AG08395 (cell line): ENCODE measurements around the gene UBE2F.
A peak's percentile ranks its signal among the peaks of the same experiment; 100 is the strongest.
"Not testable (repeated sequence)": the region's sequence is repeated elsewhere in the genome, so short reads cannot be mapped to it uniquely, and the experiment has no call there.

ENCODE experiments used
- DNase-seq: peaks from one replicate; pipeline ENCODE4 v3.0.0; 2012; ENCODE audit warnings: mixed read lengths, low spot score

UBE2F gene

GRCh38 chr2:238021327-238021726 lies 54.5 kb downstream of the UBE2F start:
- DNase-seq = no peak

- no peak for DNase-seq
Measured at GRCh38 chr2:238022594-238023157, 55.9 kb downstream of the UBE2F start.

GRCh38 chr2:238023608-238024007 lies 56.8 kb downstream of the UBE2F start:
- no peak for DNase-seq

DNA sequence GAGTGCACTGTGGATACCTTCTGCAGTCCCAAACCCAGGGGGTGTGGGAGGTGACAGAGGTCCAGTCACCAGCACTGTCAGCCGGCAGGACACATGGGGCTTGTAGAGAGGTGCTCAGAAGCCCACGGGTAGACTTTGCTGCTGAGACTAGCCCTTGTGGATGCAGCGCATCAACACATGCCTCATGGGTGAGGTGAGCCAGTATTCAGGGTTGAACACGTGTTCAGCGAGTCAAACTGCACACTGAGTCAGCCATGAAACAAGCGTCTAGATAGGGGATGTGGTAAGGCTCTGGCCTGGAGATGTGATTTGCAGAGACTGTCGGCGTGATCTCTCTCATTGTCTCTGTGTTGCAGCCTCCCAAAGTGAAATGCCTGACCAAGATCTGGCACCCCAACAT lies 58.2 kb downstream of the UBE2F start:
- peak; percentile 30 for DNase-seq

- DNase-seq = no peak
Measured at GRCh38 chr2:238025741-238026360, 59.0 kb downstream of the UBE2F start.

DNA sequence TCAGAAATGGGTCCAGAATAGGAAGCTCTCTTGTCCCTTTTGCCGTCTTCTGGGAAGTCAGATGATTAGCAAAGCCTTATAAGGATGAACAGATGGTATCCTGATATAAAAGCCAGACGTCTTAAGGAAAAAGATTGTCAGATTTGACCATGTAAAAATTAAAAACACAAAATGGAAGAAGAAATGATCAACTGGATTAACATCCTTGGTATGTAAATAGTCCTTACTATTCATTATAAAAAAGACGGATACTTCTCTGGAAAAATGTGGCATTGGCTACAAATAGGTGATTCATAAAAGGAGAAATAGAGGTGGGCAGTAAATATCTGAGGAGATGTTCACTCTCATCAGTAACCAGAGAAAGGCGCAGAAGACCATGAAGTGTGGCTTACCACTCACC lies 60.2 kb downstream of the UBE2F start:
- no peak for DNase-seq

GRCh38 chr2:238027591-238028415 lies 61.0 kb downstream of the UBE2F start:
- DNase-seq = no peak

GRCh38 chr2:238029853-238030252 lies 63.0 kb downstream of the UBE2F start:
- DNase-seq = no peak

GRCh38 chr2:238030422-238031155 lies 63.8 kb downstream of the UBE2F start:
- no peak for DNase-seq

DNA sequence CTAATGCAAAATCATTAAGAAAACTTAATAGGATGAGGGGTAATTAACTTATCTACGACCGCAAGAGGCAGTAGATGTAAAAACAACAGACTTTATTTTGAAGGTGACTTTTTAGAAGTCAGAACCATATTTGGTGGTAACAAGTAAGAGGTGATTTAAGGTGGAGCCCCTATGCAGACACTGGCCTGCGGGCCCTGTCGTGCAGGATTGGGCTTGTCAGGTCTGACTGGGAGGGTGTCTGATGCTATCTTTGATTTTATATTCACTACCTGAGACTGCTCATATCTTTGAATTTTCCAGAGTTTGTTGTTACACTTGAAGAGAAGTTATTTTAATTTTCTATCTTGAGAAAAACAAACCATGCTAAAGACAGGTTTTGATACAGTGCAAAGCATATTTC lies 64.9 kb downstream of the UBE2F start:
- no peak for DNase-seq

DNA sequence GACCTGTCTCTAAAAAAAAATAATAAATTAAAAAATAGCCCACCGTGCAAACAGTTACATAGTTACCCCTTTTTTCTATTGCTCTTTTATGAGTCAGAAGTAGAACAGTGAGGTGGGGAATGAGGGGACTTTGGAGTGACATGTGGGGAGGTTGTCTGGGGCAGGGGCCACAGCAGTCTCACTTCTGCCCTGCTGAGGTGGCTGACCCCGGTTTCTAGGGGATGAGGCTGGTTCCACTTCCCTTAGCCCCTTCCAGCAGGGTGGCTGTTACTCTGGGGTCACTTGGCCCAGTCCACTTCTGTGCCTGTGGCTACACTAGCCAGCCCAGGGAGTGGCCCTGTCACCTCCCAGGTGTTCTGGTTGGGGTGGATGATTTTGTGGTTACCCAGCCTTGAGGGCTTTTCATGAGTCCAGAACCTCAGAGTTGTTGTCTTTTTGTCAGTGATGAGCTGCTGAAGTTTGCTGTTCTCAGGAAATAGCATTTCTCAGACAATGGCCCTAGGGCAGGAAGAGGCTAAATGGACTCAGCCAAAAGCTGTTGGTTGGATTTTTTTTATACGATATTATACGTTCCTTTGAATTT lies 66.0 kb downstream of the UBE2F start:
- DNase-seq = no peak

DNA sequence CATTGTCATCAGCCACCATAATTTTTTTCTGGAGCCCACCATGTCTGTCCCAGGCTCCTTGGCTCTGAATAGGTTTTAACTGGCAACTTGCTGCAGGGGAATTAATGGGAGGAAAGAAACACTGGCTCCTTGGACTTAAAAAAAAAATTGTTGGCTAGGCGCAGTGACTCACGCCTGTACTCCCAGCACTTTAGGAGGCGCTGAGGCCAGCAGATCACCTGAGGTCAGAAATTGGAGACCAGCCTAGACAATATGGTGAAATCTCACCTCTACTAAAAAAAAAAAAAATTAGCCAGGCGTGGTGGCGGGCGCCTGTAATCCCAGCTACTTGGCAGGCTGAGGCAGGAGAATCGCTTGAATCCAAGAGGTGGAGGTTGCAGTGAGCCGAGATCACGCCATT lies 67.2 kb downstream of the UBE2F start:
- not testable (repeated sequence) for DNase-seq

DNA sequence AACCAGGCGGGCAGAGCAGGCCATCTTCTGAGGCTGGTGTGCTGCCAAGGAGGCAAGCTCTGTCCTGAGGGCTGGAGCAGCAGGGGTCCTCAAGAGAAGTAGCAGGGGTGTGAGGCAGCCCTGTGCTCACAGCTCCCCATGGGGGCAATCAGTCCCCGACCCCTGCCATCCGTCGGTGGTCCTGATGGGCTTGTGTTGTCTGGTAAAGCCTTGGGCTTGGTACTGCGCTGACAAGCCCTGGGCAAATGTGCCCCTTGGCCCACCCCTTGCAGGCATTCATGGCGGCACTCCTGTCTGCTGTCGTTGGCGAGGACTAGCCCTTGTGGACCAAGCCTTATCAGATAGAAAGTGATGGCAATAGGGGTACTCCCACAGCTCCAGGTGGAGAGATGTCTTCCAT lies 71.4 kb downstream of the UBE2F start:
- DNase-seq = no peak

- no peak for DNase-seq
Measured at GRCh38 chr2:238039151-238039550, 72.3 kb downstream of the UBE2F start.

- DNase-seq = no peak
Measured at GRCh38 chr2:238039985-238040384, 73.2 kb downstream of the UBE2F start.

DNA sequence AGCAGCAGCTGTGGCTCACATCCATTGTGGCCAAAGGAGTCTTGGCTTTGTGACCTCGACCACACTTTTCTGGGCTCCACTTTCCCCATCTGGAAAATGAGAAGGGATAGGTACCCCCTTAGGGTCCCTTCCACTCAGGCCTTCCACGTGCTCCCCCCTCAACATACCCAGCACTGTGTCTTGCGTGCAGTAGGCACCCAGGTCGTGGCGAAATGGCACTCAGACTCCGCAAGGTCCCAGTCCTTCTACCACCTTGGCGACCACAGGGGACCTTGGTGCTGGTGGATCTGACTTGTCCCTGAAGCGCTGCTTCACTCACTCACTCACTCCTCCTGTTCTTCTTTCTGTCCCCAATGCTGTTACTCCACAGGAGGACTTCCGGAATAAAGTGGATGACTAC lies 74.1 kb downstream of the UBE2F start:
- no peak for DNase-seq

DNA sequence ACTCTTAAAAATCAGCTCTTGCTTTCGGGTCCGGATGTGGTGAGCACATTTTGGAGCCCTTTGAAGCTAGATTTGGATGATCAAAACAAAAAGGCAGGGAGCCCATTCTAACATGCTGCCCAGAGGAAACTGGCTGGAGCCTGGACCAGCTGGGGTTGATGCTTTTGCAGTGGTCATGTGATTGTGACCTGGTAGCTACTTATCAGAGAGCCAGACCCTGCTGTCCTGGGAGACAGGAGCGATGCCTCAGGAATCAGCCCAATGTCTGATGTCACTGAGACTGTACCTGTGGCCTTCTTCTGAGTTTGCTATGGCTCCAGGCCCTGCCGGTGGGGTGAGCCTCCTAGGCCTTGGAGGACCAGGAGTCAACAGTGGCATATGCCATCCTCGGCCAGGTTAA lies 75.3 kb downstream of the UBE2F start:
- no peak for DNase-seq

DNA sequence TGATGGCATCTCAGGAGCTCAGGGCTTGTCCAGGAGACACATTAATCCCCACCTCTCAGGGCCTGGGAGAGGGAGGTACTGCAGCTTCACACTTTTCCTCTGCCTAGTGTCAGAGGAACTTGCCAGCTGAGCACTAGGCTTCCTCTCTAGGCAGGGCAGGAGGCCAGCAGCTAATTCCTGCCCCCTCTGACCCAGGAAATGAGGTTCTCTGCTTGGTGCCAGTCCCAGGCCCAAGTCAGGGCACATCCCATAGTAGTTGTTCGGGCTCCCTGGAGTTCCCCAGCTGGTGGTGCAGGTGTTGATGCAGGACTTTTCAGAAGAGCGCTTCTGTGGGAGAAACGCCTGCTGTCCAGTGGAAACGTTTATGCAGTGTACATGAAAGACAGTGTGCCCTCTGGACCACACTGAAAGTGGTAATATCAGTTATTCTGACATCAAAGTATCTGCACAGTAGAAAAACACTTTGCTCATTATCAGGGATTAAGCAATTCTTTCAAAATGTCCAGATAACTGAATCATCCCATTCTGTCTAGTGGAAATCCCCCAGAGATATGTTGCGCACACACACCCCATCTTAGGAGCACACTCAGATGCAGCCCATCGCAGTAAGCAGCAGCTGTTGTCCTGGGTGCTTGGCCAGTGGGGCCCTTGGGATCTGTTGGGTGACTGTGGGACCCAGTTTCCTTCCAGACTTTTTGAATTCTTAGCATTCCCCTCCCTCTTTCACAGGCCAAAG lies 76.2 kb downstream of the UBE2F start:
- no peak for DNase-seq

DNA sequence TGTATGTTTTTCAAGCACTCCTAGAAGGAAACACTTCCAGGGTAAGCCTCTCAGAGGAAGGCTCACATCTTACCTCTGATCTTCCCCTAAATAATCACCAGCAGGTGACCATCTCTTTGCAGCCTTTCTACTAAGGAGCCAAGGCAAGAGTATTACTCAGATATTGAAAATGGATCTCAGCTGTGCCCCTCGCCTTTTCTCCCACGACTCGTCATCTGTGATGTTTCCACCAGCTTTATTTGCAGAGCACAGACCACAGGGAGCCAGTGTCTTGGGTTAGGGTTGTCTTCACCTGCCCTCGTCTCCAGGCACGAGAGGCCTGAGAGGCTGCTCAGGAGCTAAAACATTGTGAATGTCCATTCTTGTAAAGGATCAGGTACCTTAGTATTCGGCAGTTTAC lies 77.0 kb downstream of the UBE2F start:
- no peak for DNase-seq

DNA sequence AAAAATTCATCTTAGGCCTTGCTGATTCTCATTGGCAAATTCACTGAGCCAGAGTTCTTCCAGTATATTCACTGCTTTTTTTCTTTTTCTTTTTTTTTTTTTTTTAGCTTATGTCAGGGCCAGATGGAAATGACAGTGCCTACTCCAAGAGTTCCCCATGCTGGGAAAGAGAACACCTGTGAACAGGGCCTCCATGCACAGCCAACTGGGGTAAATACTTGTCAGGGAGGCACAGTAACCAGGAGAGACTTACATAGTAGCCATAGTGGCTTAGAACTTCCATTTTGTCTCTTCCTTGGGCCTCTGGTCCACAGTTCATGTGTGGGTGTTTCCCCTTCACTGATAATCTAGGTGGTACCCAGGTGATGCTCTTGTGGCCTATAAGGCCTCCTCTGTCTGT lies 78.8 kb downstream of the UBE2F start:
- no peak for DNase-seq

GRCh38 chr2:238046725-238047270 lies 80.0 kb downstream of the UBE2F start:
- DNase-seq = no peak
